ENCODE results near the gene KPTN.

KPTN gene

DNA sequence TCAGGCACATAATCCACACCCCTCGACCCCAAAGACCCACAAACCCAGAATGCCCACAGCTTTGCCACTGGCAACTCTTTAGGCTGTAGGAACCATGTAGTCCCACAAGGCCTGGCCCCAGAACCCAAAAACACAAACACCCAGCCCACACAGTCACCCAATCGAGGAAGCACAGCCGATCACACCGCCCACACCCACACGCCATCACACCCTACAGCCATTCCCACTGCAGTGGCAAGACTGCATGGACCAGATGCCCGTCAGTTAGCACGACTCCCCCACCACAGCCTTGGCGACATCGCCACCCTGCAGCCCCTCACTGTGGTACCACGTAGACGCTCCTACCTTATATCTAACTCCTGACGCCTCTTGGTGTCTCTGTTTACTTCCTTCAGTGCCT lies 40.7 kb downstream of the KPTN start:
- Histone ChIP-seq H3K4me3 (ENCODE audit: low read length, poor library complexity, severe bottlenecking) (no peak overlapping the region), H2AFZ (ENCODE audit: low read length) (no peak overlapping the region), H3K79me2 (ENCODE audit: insufficient read depth, low read length) (no peaks in the 10 kb centered on the region), H3K27me3 (ENCODE audit: insufficient read depth, low read length, poor library complexity, severe bottlenecking) (no peaks in the 10 kb centered on the region), H4K20me1 (ENCODE audit: insufficient read depth, low read length, poor library complexity, severe bottlenecking) (no peaks in the 10 kb centered on the region), H3K9ac (ENCODE audit: low read depth, low read length, poor library complexity, severe bottlenecking) (no peak overlapping the region), H3K36me3 (ENCODE audit: insufficient read depth, low read length) (no peaks in the 10 kb centered on the region), H3F3A (ENCODE audit: low read depth) (no peaks in the 10 kb centered on the region), H3K4me1 (ENCODE audit: insufficient read depth, low read length, poor library complexity, severe bottlenecking) (peaks cover 4% of the 10 kb centered on the region), H3K4me2 (ENCODE audit: low read depth, low read length, poor library complexity, severe bottlenecking) (no peak overlapping the region), H3K9me2 (replicated peaks; ENCODE audit: low read depth, low read length) (no peaks in the 10 kb centered on the region), H3K9me3 (ENCODE audit: insufficient read depth, low read depth, low read length) (no peaks in the 10 kb centered on the region)
- no peak for TF ChIP-seq EZH2phosphoT487 (IDR thresholded peaks at IDR 0.05; ENCODE audit: borderline replicate concordance)
- TF ChIP-seq, protein P1, sequence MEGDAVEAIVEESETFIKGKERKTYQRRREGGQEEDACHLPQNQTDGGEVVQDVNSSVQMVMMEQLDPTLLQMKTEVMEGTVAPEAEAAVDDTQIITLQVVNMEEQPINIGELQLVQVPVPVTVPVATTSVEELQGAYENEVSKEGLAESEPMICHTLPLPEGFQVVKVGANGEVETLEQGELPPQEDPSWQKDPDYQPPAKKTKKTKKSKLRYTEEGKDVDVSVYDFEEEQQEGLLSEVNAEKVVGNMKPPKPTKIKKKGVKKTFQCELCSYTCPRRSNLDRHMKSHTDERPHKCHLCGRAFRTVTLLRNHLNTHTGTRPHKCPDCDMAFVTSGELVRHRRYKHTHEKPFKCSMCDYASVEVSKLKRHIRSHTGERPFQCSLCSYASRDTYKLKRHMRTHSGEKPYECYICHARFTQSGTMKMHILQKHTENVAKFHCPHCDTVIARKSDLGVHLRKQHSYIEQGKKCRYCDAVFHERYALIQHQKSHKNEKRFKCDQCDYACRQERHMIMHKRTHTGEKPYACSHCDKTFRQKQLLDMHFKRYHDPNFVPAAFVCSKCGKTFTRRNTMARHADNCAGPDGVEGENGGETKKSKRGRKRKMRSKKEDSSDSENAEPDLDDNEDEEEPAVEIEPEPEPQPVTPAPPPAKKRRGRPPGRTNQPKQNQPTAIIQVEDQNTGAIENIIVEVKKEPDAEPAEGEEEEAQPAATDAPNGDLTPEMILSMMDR (conservative IDR thresholded peaks at IDR 0.05; ENCODE audit: low read length), result no peak

DNA sequence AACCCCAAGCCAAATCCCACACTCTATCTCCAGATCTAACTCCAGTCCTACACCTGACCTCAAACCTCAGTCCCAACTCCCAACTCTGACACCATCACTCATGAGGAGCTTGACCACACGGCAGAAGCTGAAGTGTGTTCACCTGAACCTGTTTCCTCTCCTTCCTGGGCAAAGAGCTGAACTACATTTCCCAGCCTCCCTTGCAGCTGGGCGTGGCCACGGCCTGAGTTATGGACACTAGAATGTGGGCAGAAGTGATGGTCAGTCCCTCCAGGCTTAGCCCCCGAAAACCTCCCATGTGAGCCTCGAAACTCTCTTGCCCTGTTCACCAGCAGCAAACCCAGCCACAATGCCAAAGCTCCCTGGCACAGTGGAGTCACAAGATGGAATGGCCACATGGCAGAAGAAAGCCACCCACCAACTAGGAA lies 45.2 kb downstream of the KPTN start:
- no peaks in the 10 kb centered on the region for H3F3A ChIP-seq (ENCODE audit: low read depth)
- no peak overlapping the region for H3K9ac ChIP-seq (ENCODE audit: low read depth, low read length, poor library complexity, severe bottlenecking)
- no peak for TF ChIP-seq EZH2phosphoT487 (IDR thresholded peaks at IDR 0.05; ENCODE audit: borderline replicate concordance)
- TF ChIP-seq, protein P1 (conservative IDR thresholded peaks at IDR 0.05; ENCODE audit: low read length), result no peak
- no peaks in the 10 kb centered on the region for H3K36me3 ChIP-seq (ENCODE audit: insufficient read depth, low read length)
- H3K4me2 ChIP-seq (ENCODE audit: low read depth, low read length, poor library complexity, severe bottlenecking), result no peak overlapping the region
- no peaks in the 10 kb centered on the region for H3K27me3 ChIP-seq (ENCODE audit: insufficient read depth, low read length, poor library complexity, severe bottlenecking)
- no peaks in the 10 kb centered on the region for H3K4me1 ChIP-seq (ENCODE audit: insufficient read depth, low read length, poor library complexity, severe bottlenecking)
- H4K20me1 ChIP-seq (ENCODE audit: insufficient read depth, low read length, poor library complexity, severe bottlenecking), result no peaks in the 10 kb centered on the region
- H3K4me3 ChIP-seq (ENCODE audit: low read length, poor library complexity, severe bottlenecking), result no peak overlapping the region
- H2AFZ ChIP-seq (ENCODE audit: low read length), result no peak overlapping the region
- H3K9me3 ChIP-seq (ENCODE audit: insufficient read depth, low read depth, low read length), result no peaks in the 10 kb centered on the region
- no peaks in the 10 kb centered on the region for H3K79me2 ChIP-seq (ENCODE audit: insufficient read depth, low read length)
- no peaks in the 10 kb centered on the region for H3K9me2 ChIP-seq (replicated peaks; ENCODE audit: low read depth, low read length)

DNA sequence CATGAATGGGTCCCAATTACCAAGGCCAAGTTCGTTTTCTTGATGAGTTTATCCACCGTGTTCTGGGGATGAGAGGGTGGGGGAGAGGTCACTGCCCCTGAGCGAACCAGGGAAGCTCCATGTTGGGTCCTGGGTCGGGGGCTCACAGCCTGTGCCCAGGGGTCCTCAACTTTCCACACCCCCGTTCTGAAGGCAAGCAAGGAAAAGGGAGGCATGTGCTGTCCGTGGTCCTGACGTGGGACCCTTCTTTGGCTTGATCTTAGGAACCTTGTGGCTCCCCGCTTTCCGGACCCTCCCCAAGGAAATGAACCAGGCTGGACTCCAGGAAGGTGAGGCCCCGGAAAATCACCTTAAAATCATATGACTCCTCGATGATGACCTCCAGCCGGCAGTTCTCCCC lies 46.5 kb downstream of the KPTN start:
- Histone ChIP-seq H3K4me3 (ENCODE audit: low read length, poor library complexity, severe bottlenecking) (no peak overlapping the region), H3K79me2 (ENCODE audit: insufficient read depth, low read length) (no peaks in the 10 kb centered on the region), H3K9me2 (replicated peaks; ENCODE audit: low read depth, low read length) (no peaks in the 10 kb centered on the region), H3K27me3 (ENCODE audit: insufficient read depth, low read length, poor library complexity, severe bottlenecking) (no peaks in the 10 kb centered on the region), H3F3A (ENCODE audit: low read depth) (no peaks in the 10 kb centered on the region), H3K4me2 (ENCODE audit: low read depth, low read length, poor library complexity, severe bottlenecking) (no peak overlapping the region), H3K36me3 (ENCODE audit: insufficient read depth, low read length) (no peaks in the 10 kb centered on the region), H4K20me1 (ENCODE audit: insufficient read depth, low read length, poor library complexity, severe bottlenecking) (no peaks in the 10 kb centered on the region), H3K9me3 (ENCODE audit: insufficient read depth, low read depth, low read length) (no peaks in the 10 kb centered on the region), H3K4me1 (ENCODE audit: insufficient read depth, low read length, poor library complexity, severe bottlenecking) (peaks cover 5% of the 10 kb centered on the region), H2AFZ (ENCODE audit: low read length) (no peak overlapping the region), H3K9ac (ENCODE audit: low read depth, low read length, poor library complexity, severe bottlenecking) (no peak overlapping the region)
- no peak for TF ChIP-seq EZH2phosphoT487 (IDR thresholded peaks at IDR 0.05; ENCODE audit: borderline replicate concordance)
- TF ChIP-seq, protein P1 (conservative IDR thresholded peaks at IDR 0.05; ENCODE audit: low read length), result no peak
